Mesodermal cell (in vitro differentiated cells): ENCODE data around the gene SCAMP1.
"Not testable (repeated sequence)": the region's sequence is repeated elsewhere in the genome, so short reads cannot be mapped to it uniquely, and the experiment has no call there.

Experiments used
- H3K27ac ChIP-seq: 2 replicates; pipeline ENCODE4 v1.7.0; 2013; ENCODE audit warnings: mild to moderate bottlenecking, low read depth, low read length, moderate library complexity; ENCODE audit not compliant: severe bottlenecking
- H3K36me3 ChIP-seq: 2 replicates; pipeline ENCODE4 v1.7.1; 2013; ENCODE audit warnings: mild to moderate bottlenecking, low read length, moderate library complexity; ENCODE audit not compliant: control insufficient read depth, insufficient read depth
- H3K4me1 ChIP-seq: one replicate; pipeline ENCODE4 v1.7.1; 2013; ENCODE audit warnings: mild to moderate bottlenecking, low read length; ENCODE audit not compliant: insufficient read depth, control insufficient read depth, poor library complexity, severe bottlenecking
- H3K4me3 ChIP-seq: 2 replicates; pipeline ENCODE4 v1.7.0; 2013; ENCODE audit warnings: low read length, control low read depth, mild to moderate bottlenecking; ENCODE audit not compliant: insufficient read depth, poor library complexity, severe bottlenecking; ENCODE audit errors: extremely low read depth
- H3K9me3 ChIP-seq: 2 replicates; pipeline ENCODE4 v1.7.1; 2013; ENCODE audit warnings: mild to moderate bottlenecking, low read length, moderate library complexity; ENCODE audit not compliant: control insufficient read depth
- WGBS, 2 experiments: methylation state at CpG; one replicate each; pipeline ENCODE4 v1.1.5; 2013; ENCODE audit warnings: missing lambda C conversion rate in 2 of 2; ENCODE audit not compliant: insufficient coverage in 2 of 2; 5-methylcytosine and 5-hydroxymethylcytosine counted together

The SCAMP1 gene

GRCh38 chr5:78429332-78429980, 69.0 kb downstream of the SCAMP1 start:
- H3K9me3 ChIP-seq = no peaks in the 10 kb centered on the region
- no peaks in the 10 kb centered on the region for H3K4me1 ChIP-seq
- no peaks in the 10 kb centered on the region for H3K36me3 ChIP-seq
- no peak overlapping the region for H3K4me3 ChIP-seq
- no peak overlapping the region for H3K27ac ChIP-seq
- 91 to 92% methylated on average over 2 of the region's 2 CpGs for WGBS, 2 experiments

GRCh38 chr5:78430866-78431265, 70.4 kb downstream of the SCAMP1 start:
- Histone ChIP-seq H3K27ac (no peak overlapping the region), H3K9me3 (no peaks in the 10 kb centered on the region), H3K4me1 (no peaks in the 10 kb centered on the region), H3K36me3 (no peaks in the 10 kb centered on the region), H3K4me3 (no peak overlapping the region)
- no CpG with 5 or more reads among the region's 1 CpG for WGBS, 2 experiments

GRCh38 chr5:78433972-78434371, 73.6 kb downstream of the SCAMP1 start:
- Histone ChIP-seq H3K36me3 (no peaks in the 10 kb centered on the region), H3K4me3 (no peak overlapping the region), H3K27ac (no peak overlapping the region), H3K9me3 (no peaks in the 10 kb centered on the region), H3K4me1 (no peaks in the 10 kb centered on the region)

GRCh38 chr5:78447775-78448424, 87.5 kb downstream of the SCAMP1 start:
- Histone ChIP-seq H3K27ac (no peak overlapping the region), H3K9me3 (no peaks in the 10 kb centered on the region), H3K36me3 (peaks cover 19% of the 10 kb centered on the region), H3K4me3 (no peak overlapping the region), H3K4me1 (no peaks in the 10 kb centered on the region)
- WGBS, 2 experiments = no CpG with 5 or more reads among the region's 3 CpGs

GRCh38 chr5:78449103-78449502, 88.7 kb downstream of the SCAMP1 start:
- Histone ChIP-seq H3K27ac (no peak overlapping the region), H3K36me3 (peaks cover 15% of the 10 kb centered on the region), H3K4me3 (no peak overlapping the region), H3K9me3 (no peaks in the 10 kb centered on the region), H3K4me1 (no peaks in the 10 kb centered on the region)

- peaks cover 12% of the 10 kb centered on the region for H3K36me3 ChIP-seq
- no CpG with 5 or more reads among the region's 14 CpGs for WGBS, 2 experiments
- H3K9me3 ChIP-seq, H3K4me3 ChIP-seq, H3K4me1 ChIP-seq, H3K27ac ChIP-seq: not testable (repeated sequence)
Observed at GRCh38 chr5:78457507-78457906, 97.1 kb downstream of the SCAMP1 start.

GRCh38 chr5:78458843-78459242, 98.4 kb downstream of the SCAMP1 start:
- Histone ChIP-seq H3K4me3 (no peak overlapping the region), H3K9me3 (no peaks in the 10 kb centered on the region), H3K36me3 (peaks cover 12% of the 10 kb centered on the region), H3K27ac (no peak overlapping the region), H3K4me1 (no peaks in the 10 kb centered on the region)
- WGBS, 2 experiments = no CpG with 5 or more reads among the region's 2 CpGs

- Histone ChIP-seq H3K9me3 (no peaks in the 10 kb centered on the region), H3K36me3 (peaks cover 8% of the 10 kb centered on the region), H3K4me1 (no peaks in the 10 kb centered on the region), H3K4me3 (no peak overlapping the region), H3K27ac (no peak overlapping the region)
- no CpG with 5 or more reads among the region's 1 CpG for WGBS, 2 experiments
Observed at GRCh38 chr5:78467140-78467539, 106.7 kb downstream of the SCAMP1 start.

GRCh38 chr5:78467752-78468357, 107.4 kb downstream of the SCAMP1 start:
- no peak overlapping the region for H3K4me3 ChIP-seq
- WGBS, 2 experiments = 83% methylated on average over 1 of the region's 3 CpGs; no CpG with 5 or more reads in 1 of the 2 experiments
- H3K27ac ChIP-seq = no peak overlapping the region
- no peaks in the 10 kb centered on the region for H3K4me1 ChIP-seq
- peaks cover 8% of the 10 kb centered on the region for H3K36me3 ChIP-seq
- H3K9me3 ChIP-seq = no peaks in the 10 kb centered on the region

- H3K27ac ChIP-seq = no peak overlapping the region
- H3K36me3 ChIP-seq = no peaks in the 10 kb centered on the region
- H3K9me3 ChIP-seq = no peaks in the 10 kb centered on the region
- no peak overlapping the region for H3K4me3 ChIP-seq
- H3K4me1 ChIP-seq = no peaks in the 10 kb centered on the region
Observed at GRCh38 chr5:78471896-78472295, 111.5 kb downstream of the SCAMP1 start.

GRCh38 chr5:78472469-78473106, 112.2 kb downstream of the SCAMP1 start:
- H3K27ac ChIP-seq = no peak overlapping the region
- no peak overlapping the region for H3K4me3 ChIP-seq
- no peaks in the 10 kb centered on the region for H3K36me3 ChIP-seq
- no peaks in the 10 kb centered on the region for H3K4me1 ChIP-seq
- no peaks in the 10 kb centered on the region for H3K9me3 ChIP-seq
